K562 (cell line): ENCODE data around the gene CRHR2. TPM values are rescaled to one million over a fixed set of nuclear protein-coding genes. Genes with fewer than 3 reads are reported as not detected.

Experiments used
- ATAC-seq: fragments of 200-7000 bp; cut with Tn5 transposase; 3 replicates; pipeline ENCODE4 v1.9.1; 2020; ENCODE audit warnings: moderate library complexity
- BruUV-seq: library from RNA; stranded (reverse); fragments of 400-500 nt; replicated peaks from 2 replicates; lab custom pipeline; 2021; lab: Mats Ljungman, UMichigan
- CTCF ChIA-PET: fragments of 300-600 bp; formaldehyde crosslinking; extraction: SDS; loops from one replicate; lab custom pipeline; 2021; ENCODE audit warnings: low intra/inter-chr PET ratio; lab: Yijun Ruan, JAX
- POLR2A ChIA-PET: fragments of 300-600, 350-650 bp; sonication (Branson Sonifier 250); formaldehyde crosslinking; extraction: SDS; loops from one replicate; lab custom pipeline; 2021; ENCODE audit warnings: antibody characterized with exemption, inconsistent platforms; lab: Yijun Ruan, JAX
- DNase-seq, 4 experiments: peaks; one replicate each; pipeline versions ENCODE4 v3.0.0 to v3.0.0-alpha.2; 2011 to 2018; ENCODE audit warnings: low spot score in 3 of 4, mixed read lengths in 3 of 4; ENCODE audit errors: extremely low read depth in 1 of 4
- FAIRE-seq: peaks from 2 replicates; lab custom pipeline; 2011; peaks lifted over from hg19 to GRCh38; lab: Jason Lieb, UNC
- H2AFZ ChIP-seq: 2 replicates; pipeline ENCODE4 v1.6.0; 2011; ENCODE audit warnings: low read depth, low read length, control low read depth, inconsistent platforms
- H3K27ac ChIP-seq: fragments of 200-600 bp; 3 replicates; pipeline ENCODE4 v1.8.0; 2011; ENCODE audit warnings: low read depth, mild to moderate bottlenecking, control low read depth, inconsistent platforms, low read length, moderate library complexity, mixed read lengths; ENCODE audit errors: extremely low read depth
- H3K27me3 ChIP-seq, 2 experiments: fragments of 300-600 bp in 1 of 2; 2 replicates in 1 of 2; 3 replicates in 1 of 2; pipeline versions ENCODE4 v1.6.0 to v1.8.0; 2011; ENCODE audit warnings: inconsistent platforms in 2 of 2, low read length in 2 of 2, mild to moderate bottlenecking in 1 of 2, mixed read lengths in 1 of 2, moderate library complexity in 1 of 2; ENCODE audit not compliant: control insufficient read depth in 2 of 2, insufficient read depth in 2 of 2
- H3K36me3 ChIP-seq: fragments of 300-600 bp; 3 replicates; pipeline ENCODE4 v1.8.0; 2011; ENCODE audit warnings: mild to moderate bottlenecking, low read length, inconsistent platforms; ENCODE audit not compliant: control insufficient read depth, insufficient read depth
- H3K4me1 ChIP-seq, 2 experiments: fragments of 200-600 bp in 1 of 2; replicated peaks in 1 of 2; 2 replicates in 1 of 2; 3 replicates in 1 of 2; pipeline versions ENCODE4 v1.5.1 to v1.8.0; 2011; ENCODE audit warnings: inconsistent platforms in 2 of 2, low read length in 2 of 2, mild to moderate bottlenecking in 1 of 2, mixed read lengths in 1 of 2, moderate library complexity in 1 of 2; ENCODE audit not compliant: control insufficient read depth in 2 of 2, insufficient read depth in 2 of 2
- H3K4me2 ChIP-seq: 2 replicates; pipeline ENCODE4 v1.6.1; 2011; ENCODE audit warnings: low read length, control low read depth, inconsistent platforms, mixed read lengths; ENCODE audit not compliant: insufficient read depth
- H3K4me3 ChIP-seq: fragments of 200-600 bp; sonication (generic), shearing (Covaris generic); 2 replicates; pipeline ENCODE4 v1.5.1; 2016; ENCODE audit warnings: control low read depth, inconsistent platforms
- H3K79me2 ChIP-seq: fragments of 200-600 bp; 3 replicates; pipeline ENCODE4 v1.8.0; 2011; ENCODE audit warnings: low read length, inconsistent platforms; ENCODE audit not compliant: control insufficient read depth, insufficient read depth
- H3K9ac ChIP-seq, 2 experiments: 2 replicates each; pipeline versions ENCODE4 v1.6.0 to v1.6.1; 2011; ENCODE audit warnings: low read depth in 2 of 2, low read length in 2 of 2, control low read depth in 1 of 2, inconsistent platforms in 1 of 2, mild to moderate bottlenecking in 1 of 2, mixed read lengths in 1 of 2; ENCODE audit not compliant: insufficient read depth in 1 of 2
- H3K9me1 ChIP-seq: one replicate; pipeline ENCODE4 v1.6.0; 2011; ENCODE audit warnings: inconsistent platforms, mild to moderate bottlenecking, low read length, moderate library complexity; ENCODE audit not compliant: control insufficient read depth, insufficient read depth
- H3K9me3 ChIP-seq: replicated peaks from 2 replicates; pipeline ENCODE4 v1.5.1; 2011; ENCODE audit warnings: low read depth, low read length, inconsistent platforms; ENCODE audit not compliant: control insufficient read depth, insufficient read depth
- H4K20me1 ChIP-seq: replicated peaks from 2 replicates; pipeline ENCODE4 v1.6.1; 2011; ENCODE audit warnings: low read length, inconsistent platforms, mixed read lengths; ENCODE audit not compliant: control insufficient read depth, insufficient read depth
- ETV1 ChIP-seq: fragments of 450-650 bp; conservative IDR thresholded peaks from 2 replicates; pipeline ENCODE4 v1.6.1; 2016; ENCODE audit warnings: missing genetic modification characterization, control low read depth, low read depth, missing compliant biosample characterization
- L3MBTL2 ChIP-seq: fragments of 450-650 bp; IDR thresholded peaks from 2 replicates; pipeline ENCODE4 v1.6.1; 2016; ENCODE audit warnings: mild to moderate bottlenecking, moderate library complexity
- LEF1 ChIP-seq: fragments of 450-650 bp; IDR thresholded peaks from 2 replicates; pipeline ENCODE4 v1.6.1; 2016; ENCODE audit warnings: mild to moderate bottlenecking
- MAX ChIP-seq: sonication (generic); formaldehyde crosslinking; IDR thresholded peaks from 2 replicates; pipeline ENCODE4 v1.9.0; 2022; ENCODE audit warnings: mild to moderate bottlenecking, missing genetic modification reagents
- NFIC ChIP-seq: fragments of 450-650 bp; IDR thresholded peaks from 2 replicates; pipeline ENCODE4 v1.6.1; 2017; ENCODE audit warnings: mild to moderate bottlenecking, inconsistent platforms
- ZNF507 ChIP-seq: conservative IDR thresholded peaks from 2 replicates; pipeline ENCODE4 v1.6.1; 2017; ENCODE audit warnings: missing genetic modification characterization, missing compliant biosample characterization
- WGBS: fragments of 100-300 bp; shearing (Covaris generic); methylation state at CpG from one replicate; pipeline ENCODE4 v1.1.6; 2016; ENCODE audit warnings: low coverage, mixed read lengths; ENCODE audit not compliant: insufficient coverage; ENCODE audit errors: missing lambda C conversion rate; 5-methylcytosine and 5-hydroxymethylcytosine counted together
- in situ Hi-C: fragments of 300-500 bp; cut with MboI; formaldehyde crosslinking; loops from 4 replicates; pipeline ENCODE4 v1.15.0; 2018; ENCODE audit warnings: inconsistent platforms, mixed read lengths
- intact Hi-C: fragments of 100-400 bp; cut with micrococcal nuclease; formaldehyde crosslinking; loops from 2 replicates; pipeline ENCODE4 v1.14.2; 2022
- polyA plus RNA-seq, 8 experiments: library from polyadenylated mRNA; depleted of rRNA in 4 of 8; stranded (reverse) in 5 of 8; unstranded in 3 of 8; fragments of >200 nt; fragmentation: Nextera tagmentation in 2 of 8; fragmentation: Illumina TruSeq in 1 of 8; extraction: Ambion mirVana in 2 of 8; extraction: Trizol in 1 of 8; gene quantifications; 2 replicates each; pipeline versions ENCODE4 v1.2.1 to v1.2.3, GENCODE V29; 2011 to 2014; ENCODE audit warnings: inconsistent platforms in 1 of 8, missing spikeins in 1 of 8
- total RNA-seq, 7 experiments: library from RNA; depleted of rRNA in 6 of 7; stranded (reverse); fragments of >200 nt in 6 of 7; fragmentation: Illumina TruSeq in 2 of 7; extraction: Trizol in 2 of 7; gene quantifications; 2 replicates each; pipeline versions ENCODE4 v1.2.1 to v1.2.3, GENCODE V29; 2011 to 2021; ENCODE audit warnings: low replicate concordance in 1 of 7
- TF ChIP-seq, protein P1 (sequence below): sonication (generic); formaldehyde crosslinking; IDR thresholded peaks from 2 replicates; pipeline ENCODE4 v1.8.1; 2023; ENCODE audit warnings: mild to moderate bottlenecking, missing genetic modification reagents
- TF ChIP-seq, protein P2 (sequence below): fragments of 450-650 bp; IDR thresholded peaks from 2 replicates; pipeline ENCODE4 v1.6.1; 2018; ENCODE audit not compliant: partially characterized antibody
- TF ChIP-seq, protein P3 (sequence below), 2 experiments: IDR thresholded peaks; 2 replicates each; pipeline ENCODE4 v1.6.1; 2011; ENCODE audit warnings: borderline replicate concordance in 1 of 2, control low read depth in 1 of 2, low read depth in 1 of 2, low read length in 1 of 2, mild to moderate bottlenecking in 1 of 2, mixed read lengths in 1 of 2, moderate library complexity in 1 of 2; ENCODE audit not compliant: insufficient read depth in 1 of 2, insufficient read length in 1 of 2, poor library complexity in 1 of 2, severe bottlenecking in 1 of 2; ENCODE audit errors: extremely low read depth in 1 of 2
- TF ChIP-seq, protein P4 (sequence below): sonication (generic); formaldehyde crosslinking; IDR thresholded peaks from 2 replicates; pipeline ENCODE4 v1.9.0; 2022; ENCODE audit warnings: mild to moderate bottlenecking, missing genetic modification reagents

CRHR2 gene
- total and polyA plus RNA-seq, 9 of the 15 experiments (the other 6 are each of a cell fraction or from before 2014, with no cell fraction given) = not detected

- TF ChIP-seq, protein P1, sequence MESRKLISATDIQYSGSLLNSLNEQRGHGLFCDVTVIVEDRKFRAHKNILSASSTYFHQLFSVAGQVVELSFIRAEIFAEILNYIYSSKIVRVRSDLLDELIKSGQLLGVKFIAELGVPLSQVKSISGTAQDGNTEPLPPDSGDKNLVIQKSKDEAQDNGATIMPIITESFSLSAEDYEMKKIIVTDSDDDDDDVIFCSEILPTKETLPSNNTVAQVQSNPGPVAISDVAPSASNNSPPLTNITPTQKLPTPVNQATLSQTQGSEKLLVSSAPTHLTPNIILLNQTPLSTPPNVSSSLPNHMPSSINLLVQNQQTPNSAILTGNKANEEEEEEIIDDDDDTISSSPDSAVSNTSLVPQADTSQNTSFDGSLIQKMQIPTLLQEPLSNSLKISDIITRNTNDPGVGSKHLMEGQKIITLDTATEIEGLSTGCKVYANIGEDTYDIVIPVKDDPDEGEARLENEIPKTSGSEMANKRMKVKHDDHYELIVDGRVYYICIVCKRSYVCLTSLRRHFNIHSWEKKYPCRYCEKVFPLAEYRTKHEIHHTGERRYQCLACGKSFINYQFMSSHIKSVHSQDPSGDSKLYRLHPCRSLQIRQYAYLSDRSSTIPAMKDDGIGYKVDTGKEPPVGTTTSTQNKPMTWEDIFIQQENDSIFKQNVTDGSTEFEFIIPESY (CRISPR knock-in tag) = peak; percentile 56; the same call in 1 of the 2 replicates
Measured at GRCh38 chr7:30682212-30683083, at the start of gene CRHR2 (continued).

DNA sequence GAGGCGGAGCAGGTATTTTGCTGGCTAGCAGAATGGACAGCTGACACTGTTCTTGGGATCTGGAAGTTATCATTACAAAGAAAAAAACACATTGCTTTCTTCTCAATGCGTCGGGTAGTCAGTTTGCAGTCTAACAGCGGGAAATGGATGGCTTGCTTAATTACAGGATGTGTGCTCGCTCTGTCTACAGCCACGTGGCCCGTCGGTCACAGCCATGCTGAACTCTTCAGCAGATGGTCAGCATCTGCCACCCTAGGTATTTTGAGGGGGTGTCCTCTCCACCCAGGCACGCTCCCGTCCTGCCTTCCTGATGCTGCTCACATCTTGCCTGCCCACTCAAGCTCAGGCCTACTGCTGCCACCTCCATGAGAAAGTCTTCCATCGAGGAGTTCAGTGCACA, 49.3 kb upstream of the CRHR2 start:
- peak; percentile 15; the same call in 1 of the 3 replicates for ATAC-seq
- H3K4me3 ChIP-seq = no peak overlapping the region
- H3K27ac ChIP-seq = no peak overlapping the region
- H3K36me3 ChIP-seq = no peaks in the 10 kb centered on the region
- H3K9me3 ChIP-seq = no peaks in the 10 kb centered on the region
- peak; percentile 46 for FAIRE-seq
- no peak overlapping the region for H3K9ac ChIP-seq
- peaks cover 4% of the 10 kb centered on the region in 2 experiments; a peak in 3 of 5 replicates for H3K4me1 ChIP-seq
- no peak for DNase-seq
- no peaks in the 10 kb centered on the region for H3K79me2 ChIP-seq
- no peak overlapping the region for H3K4me2 ChIP-seq
- H3K27me3 ChIP-seq = peaks cover 53 to 73% of the 10 kb centered on the region in 2 experiments
- POLR2A ChIA-PET = interaction anchor here (1.3 kb wide), 1 partner anchor 22 kb away, joined by 3 read pairs; no protein-coding TSS in a partner anchor
- WGBS = 4% methylated on average over 11 of the region's 11 CpGs
- no peaks in the 10 kb centered on the region for H3K9me1 ChIP-seq
- H2AFZ ChIP-seq = no peak overlapping the region
- in situ Hi-C loops (loop anchor here (10.0 kb wide), 1 partner anchor 567 kb away; no protein-coding TSS in a partner anchor), intact Hi-C loops (loop anchor here (10.0 kb wide), 1 partner anchor 457 kb away; no protein-coding TSS in a partner anchor)
- BruUV-seq = no TSS peak
- CTCF ChIA-PET = no interaction called here
- no peaks in the 10 kb centered on the region for H4K20me1 ChIP-seq
- TF ChIP-seq, protein P2, sequence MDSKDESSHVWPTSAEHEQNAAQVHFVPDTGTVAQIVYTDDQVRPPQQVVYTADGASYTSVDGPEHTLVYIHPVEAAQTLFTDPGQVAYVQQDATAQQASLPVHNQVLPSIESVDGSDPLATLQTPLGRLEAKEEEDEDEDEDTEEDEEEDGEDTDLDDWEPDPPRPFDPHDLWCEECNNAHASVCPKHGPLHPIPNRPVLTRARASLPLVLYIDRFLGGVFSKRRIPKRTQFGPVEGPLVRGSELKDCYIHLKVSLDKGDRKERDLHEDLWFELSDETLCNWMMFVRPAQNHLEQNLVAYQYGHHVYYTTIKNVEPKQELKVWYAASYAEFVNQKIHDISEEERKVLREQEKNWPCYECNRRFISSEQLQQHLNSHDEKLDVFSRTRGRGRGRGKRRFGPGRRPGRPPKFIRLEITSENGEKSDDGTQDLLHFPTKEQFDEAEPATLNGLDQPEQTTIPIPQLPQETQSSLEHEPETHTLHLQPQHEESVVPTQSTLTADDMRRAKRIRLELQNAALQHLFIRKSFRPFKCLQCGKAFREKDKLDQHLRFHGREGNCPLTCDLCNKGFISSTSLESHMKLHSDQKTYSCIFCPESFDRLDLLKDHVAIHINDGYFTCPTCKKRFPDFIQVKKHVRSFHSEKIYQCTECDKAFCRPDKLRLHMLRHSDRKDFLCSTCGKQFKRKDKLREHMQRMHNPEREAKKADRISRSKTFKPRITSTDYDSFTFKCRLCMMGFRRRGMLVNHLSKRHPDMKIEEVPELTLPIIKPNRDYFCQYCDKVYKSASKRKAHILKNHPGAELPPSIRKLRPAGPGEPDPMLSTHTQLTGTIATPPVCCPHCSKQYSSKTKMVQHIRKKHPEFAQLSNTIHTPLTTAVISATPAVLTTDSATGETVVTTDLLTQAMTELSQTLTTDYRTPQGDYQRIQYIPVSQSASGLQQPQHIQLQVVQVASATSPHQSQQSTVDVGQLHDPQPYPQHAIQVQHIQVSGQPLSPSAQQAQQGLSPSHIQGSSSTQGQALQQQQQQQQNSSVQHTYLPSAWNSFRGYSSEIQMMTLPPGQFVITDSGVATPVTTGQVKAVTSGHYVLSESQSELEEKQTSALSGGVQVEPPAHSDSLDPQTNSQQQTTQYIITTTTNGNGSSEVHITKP = no peak
- TF ChIP-seq ZNF507 (tag) (no peak), L3MBTL2 (peak; percentile 39; the same call in 1 of the 2 replicates), LEF1 (no peak), ETV1 (tag) (0 out of 2 replicates have a peak, but pooled peaks have one; percentile 28), NFIC (no peak), MAX (peak; percentile 66)
- TF ChIP-seq, protein P3, sequence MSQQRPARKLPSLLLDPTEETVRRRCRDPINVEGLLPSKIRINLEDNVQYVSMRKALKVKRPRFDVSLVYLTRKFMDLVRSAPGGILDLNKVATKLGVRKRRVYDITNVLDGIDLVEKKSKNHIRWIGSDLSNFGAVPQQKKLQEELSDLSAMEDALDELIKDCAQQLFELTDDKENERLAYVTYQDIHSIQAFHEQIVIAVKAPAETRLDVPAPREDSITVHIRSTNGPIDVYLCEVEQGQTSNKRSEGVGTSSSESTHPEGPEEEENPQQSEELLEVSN (IDR thresholded peaks at IDR 0.05; ENCODE audit: borderline replicate concordance in 1 of 2, extremely low read depth in 1 of 2, insufficient read depth in 1 of 2, insufficient read length in 1 of 2, low read depth in 1 of 2, low read length in 1 of 2, poor library complexity in 1 of 2, severe bottlenecking in 1 of 2) = peak; percentile 38 to 52
- TF ChIP-seq, protein P4, sequence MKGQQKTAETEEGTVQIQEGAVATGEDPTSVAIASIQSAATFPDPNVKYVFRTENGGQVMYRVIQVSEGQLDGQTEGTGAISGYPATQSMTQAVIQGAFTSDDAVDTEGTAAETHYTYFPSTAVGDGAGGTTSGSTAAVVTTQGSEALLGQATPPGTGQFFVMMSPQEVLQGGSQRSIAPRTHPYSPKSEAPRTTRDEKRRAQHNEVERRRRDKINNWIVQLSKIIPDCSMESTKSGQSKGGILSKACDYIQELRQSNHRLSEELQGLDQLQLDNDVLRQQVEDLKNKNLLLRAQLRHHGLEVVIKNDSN = peak; percentile 52
